ENCODE data around the gene ZBTB20. TPM values are rescaled to one million over a fixed set of nuclear protein-coding genes. Genes with fewer than 3 reads are reported as not detected.
"Not testable (repeated sequence)": the region's sequence is repeated elsewhere in the genome, so short reads cannot be mapped to it uniquely, and the experiment has no call there.

The ZBTB20 gene
- polyA plus RNA-seq (2013, experiment 1 of 2), result 1.8 TPM
- 1.1 TPM for polyA plus RNA-seq (2013, experiment 2 of 2)

GRCh38 chr3:115146418-115147328, at the start of gene ZBTB20:
ZBTB20 (minus strand) TSS chr3:115147288.
- H3K4me3 ChIP-seq (ENCODE audit: extremely low read depth, insufficient read depth, low read length, poor library complexity, severe bottlenecking), result peak within 1 kb of the TSS; percentile 74
- peaks cover 3% of the 10 kb centered on the region for H3K4me1 ChIP-seq (ENCODE audit: control insufficient read depth, insufficient read depth, low read length, poor library complexity, severe bottlenecking)
- WGBS, 2 experiments (ENCODE audit: insufficient coverage in 2 of 2), result 0% methylated on average over 23 of the region's 72 CpGs
- no peaks in the 10 kb centered on the region for H3K9me3 ChIP-seq (ENCODE audit: control insufficient read depth, low read length)
- H3K27ac ChIP-seq (ENCODE audit: low read depth, low read length, severe bottlenecking), result peak within 1 kb of the TSS; percentile 93
- no peaks in the 10 kb centered on the region for H3K36me3 ChIP-seq (ENCODE audit: control insufficient read depth, insufficient read depth, low read length)

- Histone ChIP-seq H3K9me3 (ENCODE audit: control insufficient read depth, low read length) (peaks cover 15% of the 10 kb centered on the region), H3K36me3 (ENCODE audit: control insufficient read depth, insufficient read depth, low read length) (no peaks in the 10 kb centered on the region), H3K27ac (ENCODE audit: low read depth, low read length, severe bottlenecking) (no peak overlapping the region), H3K4me1 (ENCODE audit: control insufficient read depth, insufficient read depth, low read length, poor library complexity, severe bottlenecking) (no peaks in the 10 kb centered on the region), H3K4me3 (ENCODE audit: extremely low read depth, insufficient read depth, low read length, poor library complexity, severe bottlenecking) (no peak overlapping the region)
- no CpG with 5 or more reads among the region's 4 CpGs for WGBS, 2 experiments (ENCODE audit: insufficient coverage in 2 of 2)
These were observed 47.4 kb upstream of the ZBTB20 start for GRCh38 chr3:115194476-115194875.

DNA sequence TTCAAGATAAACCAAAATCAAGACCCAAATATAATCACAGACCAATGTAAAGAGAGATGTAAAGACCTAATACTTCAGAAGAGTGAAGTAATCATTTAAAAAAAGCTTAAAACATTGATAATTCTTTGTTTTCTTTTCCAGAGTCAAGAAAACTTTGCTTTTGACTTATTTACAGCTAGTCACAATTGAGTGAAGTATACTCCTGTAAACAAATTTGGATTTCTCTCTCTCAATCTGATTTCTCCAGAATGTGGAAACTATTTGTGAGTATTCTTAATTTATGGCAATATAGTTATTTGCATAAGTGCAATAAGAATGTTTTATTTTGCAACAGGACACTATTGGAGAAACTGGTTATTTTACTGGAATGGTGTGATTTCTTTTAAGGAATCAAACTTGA, 43.7 kb upstream of the ZBTB20 start:
- H3K27ac ChIP-seq (ENCODE audit: low read depth, low read length, severe bottlenecking), result no peak overlapping the region
- H3K4me3 ChIP-seq (ENCODE audit: extremely low read depth, insufficient read depth, low read length, poor library complexity, severe bottlenecking), result no peak overlapping the region

DNA sequence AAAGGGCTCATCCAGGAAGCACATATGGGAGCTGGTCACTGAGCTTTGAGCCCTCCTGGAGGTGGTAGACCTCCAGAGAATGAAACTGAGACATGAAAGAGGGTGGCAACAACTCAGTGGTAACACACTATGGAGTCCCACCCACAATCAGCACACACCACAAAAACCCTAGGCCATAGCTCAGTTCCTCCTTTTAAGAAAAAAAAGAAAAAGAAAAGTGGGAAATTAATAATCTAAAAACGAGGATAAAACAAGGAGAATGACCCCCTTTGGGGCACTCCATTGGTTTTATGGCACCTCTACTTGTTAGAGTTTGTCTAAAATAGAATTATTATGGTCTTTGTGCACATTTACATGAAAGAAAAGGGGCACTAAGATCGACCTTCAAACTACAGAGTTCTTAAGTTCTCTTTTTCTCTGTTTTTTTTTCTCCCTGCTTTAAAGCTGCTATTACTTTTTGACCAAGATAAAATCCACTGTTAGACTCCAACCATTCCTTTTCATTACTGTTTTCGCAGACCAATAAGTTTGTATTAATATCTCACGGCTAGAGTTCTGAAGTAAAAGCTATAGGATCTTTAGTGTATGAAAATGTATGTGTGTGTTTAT, 40.2 kb upstream of the ZBTB20 start:
- H3K27ac ChIP-seq (ENCODE audit: low read depth, low read length, severe bottlenecking), result no peak overlapping the region
- no peaks in the 10 kb centered on the region for H3K36me3 ChIP-seq (ENCODE audit: control insufficient read depth, insufficient read depth, low read length)
- no peak overlapping the region for H3K4me3 ChIP-seq (ENCODE audit: extremely low read depth, insufficient read depth, low read length, poor library complexity, severe bottlenecking)
- peaks cover 16% of the 10 kb centered on the region for H3K9me3 ChIP-seq (ENCODE audit: control insufficient read depth, low read length)
- 100% methylated on average over 1 of the region's 4 CpGs; no CpG with 5 or more reads in 1 of the 2 experiments for whole genome bisulfite sequencing, 2 experiments (ENCODE audit: insufficient coverage in 2 of 2)
- H3K4me1 ChIP-seq (ENCODE audit: control insufficient read depth, insufficient read depth, low read length, poor library complexity, severe bottlenecking), result peaks cover 7% of the 10 kb centered on the region

More for the DNA sequence above, 43.7 kb upstream of the ZBTB20 start:
- no peaks in the 10 kb centered on the region for H3K36me3 ChIP-seq (ENCODE audit: control insufficient read depth, insufficient read depth, low read length)
- H3K9me3 ChIP-seq (ENCODE audit: control insufficient read depth, low read length), result peaks cover 19% of the 10 kb centered on the region
- peaks cover 7% of the 10 kb centered on the region for H3K4me1 ChIP-seq (ENCODE audit: control insufficient read depth, insufficient read depth, low read length, poor library complexity, severe bottlenecking)

GRCh38 chr3:115186351-115187148, 39.5 kb upstream of the ZBTB20 start:
- H3K36me3 ChIP-seq (ENCODE audit: control insufficient read depth, insufficient read depth, low read length), result no peaks in the 10 kb centered on the region
- peaks cover 7% of the 10 kb centered on the region for H3K4me1 ChIP-seq (ENCODE audit: control insufficient read depth, insufficient read depth, low read length, poor library complexity, severe bottlenecking)
- H3K4me3 ChIP-seq (ENCODE audit: extremely low read depth, insufficient read depth, low read length, poor library complexity, severe bottlenecking), result no peak overlapping the region
- H3K9me3 ChIP-seq (ENCODE audit: control insufficient read depth, low read length), result peaks cover 14% of the 10 kb centered on the region
- peak overlapping the region; percentile 6 for H3K27ac ChIP-seq (ENCODE audit: low read depth, low read length, severe bottlenecking)
- WGBS, 2 experiments (ENCODE audit: insufficient coverage in 2 of 2), result 94 to 97% methylated on average over 3 to 4 of the region's 6 CpGs

DNA sequence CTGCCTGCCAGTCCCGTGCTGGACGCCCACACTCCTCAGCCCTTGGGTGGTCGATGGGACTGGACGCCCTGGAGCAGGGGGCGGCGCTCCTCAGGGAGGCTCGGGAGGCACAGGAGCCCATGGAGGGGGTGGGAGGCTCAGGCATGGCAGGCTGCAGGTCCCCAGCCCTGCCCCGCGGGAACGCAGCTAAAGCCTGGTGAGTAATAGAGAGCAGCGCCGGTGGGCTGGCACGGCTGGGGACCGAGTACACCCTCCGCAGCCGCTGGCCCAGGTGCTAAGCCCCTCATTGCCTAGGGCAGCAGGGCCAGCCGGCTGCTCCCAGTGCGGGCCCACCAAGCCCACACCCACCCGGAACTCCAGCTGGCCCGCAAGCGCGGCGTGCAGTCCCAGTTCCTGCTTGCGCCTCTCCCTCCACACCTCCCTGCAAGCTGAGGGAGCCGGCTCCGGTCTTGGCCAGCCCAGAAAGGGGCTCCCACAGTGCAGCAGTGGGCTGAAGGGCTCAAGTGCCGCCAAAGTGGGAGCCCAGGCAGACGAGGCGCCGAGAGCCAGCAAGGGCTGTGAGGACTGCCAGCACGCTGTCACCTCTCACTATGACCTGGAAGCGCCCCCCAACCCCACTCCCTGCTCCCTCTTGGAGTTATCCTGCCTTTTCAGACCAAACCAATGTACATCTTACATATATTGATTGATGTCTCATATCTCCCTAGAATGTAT, 37.9 kb upstream of the ZBTB20 start:
- not testable (repeated sequence) for H3K9me3 ChIP-seq (ENCODE audit: control insufficient read depth, low read length); H3K36me3 ChIP-seq (ENCODE audit: control insufficient read depth, insufficient read depth, low read length); H3K4me3 ChIP-seq (ENCODE audit: extremely low read depth, insufficient read depth, low read length, poor library complexity, severe bottlenecking); H3K27ac ChIP-seq (ENCODE audit: low read depth, low read length, severe bottlenecking); H3K4me1 ChIP-seq (ENCODE audit: control insufficient read depth, insufficient read depth, low read length, poor library complexity, severe bottlenecking)
- 96 to 97% methylated on average over 17 to 18 of the region's 32 CpGs for WGBS, 2 experiments (ENCODE audit: insufficient coverage in 2 of 2)

- H3K27ac ChIP-seq (ENCODE audit: low read depth, low read length, severe bottlenecking); H3K36me3 ChIP-seq (ENCODE audit: control insufficient read depth, insufficient read depth, low read length); H3K4me1 ChIP-seq (ENCODE audit: control insufficient read depth, insufficient read depth, low read length, poor library complexity, severe bottlenecking); H3K4me3 ChIP-seq (ENCODE audit: extremely low read depth, insufficient read depth, low read length, poor library complexity, severe bottlenecking); H3K9me3 ChIP-seq (ENCODE audit: control insufficient read depth, low read length): not testable (repeated sequence)
- 81 to 90% methylated on average over 5 to 8 of the region's 10 CpGs for WGBS, 2 experiments (ENCODE audit: insufficient coverage in 2 of 2)
These were observed 31.8 kb upstream of the ZBTB20 start for GRCh38 chr3:115178930-115179329.

GRCh38 chr3:115169808-115170207, 22.7 kb upstream of the ZBTB20 start:
- Histone ChIP-seq H3K9me3 (ENCODE audit: control insufficient read depth, low read length) (no peaks in the 10 kb centered on the region), H3K4me1 (ENCODE audit: control insufficient read depth, insufficient read depth, low read length, poor library complexity, severe bottlenecking) (no peaks in the 10 kb centered on the region), H3K4me3 (ENCODE audit: extremely low read depth, insufficient read depth, low read length, poor library complexity, severe bottlenecking) (no peak overlapping the region), H3K27ac (ENCODE audit: low read depth, low read length, severe bottlenecking) (no peak overlapping the region), H3K36me3 (ENCODE audit: control insufficient read depth, insufficient read depth, low read length) (no peaks in the 10 kb centered on the region)
- no CpG with 5 or more reads among the region's 2 CpGs for WGBS, 2 experiments (ENCODE audit: insufficient coverage in 2 of 2)

GRCh38 chr3:115165701-115166100, 18.6 kb upstream of the ZBTB20 start:
- no peaks in the 10 kb centered on the region for H3K36me3 ChIP-seq (ENCODE audit: control insufficient read depth, insufficient read depth, low read length)
- whole genome bisulfite sequencing, 2 experiments (ENCODE audit: insufficient coverage in 2 of 2), result 87 to 92% methylated on average over 2 of the region's 3 CpGs
- no peak overlapping the region for H3K4me3 ChIP-seq (ENCODE audit: extremely low read depth, insufficient read depth, low read length, poor library complexity, severe bottlenecking)
- H3K4me1 ChIP-seq (ENCODE audit: control insufficient read depth, insufficient read depth, low read length, poor library complexity, severe bottlenecking), result no peaks in the 10 kb centered on the region
- H3K9me3 ChIP-seq (ENCODE audit: control insufficient read depth, low read length), result no peaks in the 10 kb centered on the region
- H3K27ac ChIP-seq (ENCODE audit: low read depth, low read length, severe bottlenecking), result no peak overlapping the region

- Histone ChIP-seq H3K27ac (ENCODE audit: low read depth, low read length, severe bottlenecking) (no peak overlapping the region), H3K4me1 (ENCODE audit: control insufficient read depth, insufficient read depth, low read length, poor library complexity, severe bottlenecking) (no peaks in the 10 kb centered on the region), H3K36me3 (ENCODE audit: control insufficient read depth, insufficient read depth, low read length) (no peaks in the 10 kb centered on the region), H3K9me3 (ENCODE audit: control insufficient read depth, low read length) (no peaks in the 10 kb centered on the region), H3K4me3 (ENCODE audit: extremely low read depth, insufficient read depth, low read length, poor library complexity, severe bottlenecking) (no peak overlapping the region)
- 100% methylated on average over 1 of the region's 2 CpGs for WGBS, 2 experiments (ENCODE audit: insufficient coverage in 2 of 2)
These were observed 18.2 kb upstream of the ZBTB20 start for GRCh38 chr3:115165266-115165665.
